GM23248 (cell line): ENCODE results near the gene MPDZ.

Experiments
- EZH2 ChIP-seq: fragments of 200-600 bp; sonication (generic); IDR thresholded peaks from 2 replicates; pipeline ENCODE4 v1.6.1; 2018; ENCODE audit warnings: antibody characterized with exemption, mild to moderate bottlenecking; ENCODE audit not compliant: insufficient read depth, poor library complexity, severe bottlenecking
- EZH2phosphoT487 ChIP-seq: fragments of 200-600 bp; sonication (generic); IDR thresholded peaks from 2 replicates; pipeline ENCODE4 v1.6.1; 2018; ENCODE audit warnings: antibody characterized with exemption, moderate library complexity, mild to moderate bottlenecking, low read depth; ENCODE audit not compliant: insufficient read depth

- no peak for TF ChIP-seq EZH2
- TF ChIP-seq EZH2phosphoT487: no peak
These were observed 142.1 kb downstream of the MPDZ start for GRCh38 chr9:13137426-13137825.
